Loucy (cell line): ENCODE data around the gene ATAD3C.
"Not testable (repeated sequence)": the region's sequence is repeated elsewhere in the genome, so short reads cannot be mapped to it uniquely, and the experiment has no call there.

Experiments used
- H2AFZ ChIP-seq: fragments of 200-600 bp; sonication (generic); 2 replicates; pipeline ENCODE4 v1.6.0; 2016; ENCODE audit warnings: antibody characterized with exemption, mild to moderate bottlenecking, low read length, moderate library complexity
- H3F3A ChIP-seq: fragments of 200-600 bp; 2 replicates; pipeline ENCODE4 v1.6.0; 2016; ENCODE audit warnings: antibody characterized with exemption, low read depth, mild to moderate bottlenecking
- H3K27me3 ChIP-seq: fragments of 200-600 bp; sonication (generic); 2 replicates; pipeline ENCODE4 v1.6.1; 2014; ENCODE audit warnings: low read length, mild to moderate bottlenecking; ENCODE audit not compliant: insufficient read depth, poor library complexity, severe bottlenecking
- H3K36me3 ChIP-seq: fragments of 200-600 bp; sonication (generic); 2 replicates; pipeline ENCODE4 v1.6.1; 2016; ENCODE audit warnings: low read length; ENCODE audit not compliant: insufficient read depth
- H3K4me1 ChIP-seq: fragments of 200-600 bp; sonication (generic); 2 replicates; pipeline ENCODE4 v1.5.1; 2014; ENCODE audit warnings: low read length, mild to moderate bottlenecking; ENCODE audit not compliant: insufficient read depth, poor library complexity, severe bottlenecking
- H3K4me2 ChIP-seq: fragments of 200-600 bp; sonication (generic); 2 replicates; pipeline ENCODE4 v1.6.0; 2014; ENCODE audit warnings: antibody characterized with exemption, low read length, low read depth, mild to moderate bottlenecking; ENCODE audit not compliant: poor library complexity, severe bottlenecking
- H3K4me3 ChIP-seq: fragments of 200-600 bp; sonication (generic); 2 replicates; pipeline ENCODE4 v1.5.1; 2014; ENCODE audit warnings: low read length, mild to moderate bottlenecking, mixed read lengths; ENCODE audit not compliant: poor library complexity, severe bottlenecking
- H3K79me2 ChIP-seq: fragments of 200-600 bp; sonication (generic); 2 replicates; pipeline ENCODE4 v1.6.1; 2014; ENCODE audit warnings: low read length; ENCODE audit not compliant: insufficient read depth
- H3K9ac ChIP-seq: fragments of 200-600 bp; sonication (generic); 2 replicates; pipeline ENCODE4 v1.6.0; 2014; ENCODE audit warnings: mild to moderate bottlenecking, low read depth, low read length, moderate library complexity; ENCODE audit not compliant: poor library complexity, severe bottlenecking
- H3K9me2 ChIP-seq: fragments of 200-600 bp; sonication (generic); replicated peaks from 2 replicates; pipeline ENCODE4 v1.6.1; 2016; ENCODE audit warnings: low read depth, low read length, mixed read lengths
- H3K9me3 ChIP-seq: fragments of 200-600 bp; sonication (generic); 2 replicates; pipeline ENCODE4 v1.6.1; 2014; ENCODE audit warnings: mild to moderate bottlenecking, antibody characterized with exemption, low read length, low read depth; ENCODE audit not compliant: insufficient read depth
- H4K20me1 ChIP-seq: fragments of 200-600 bp; sonication (generic); 2 replicates; pipeline ENCODE4 v1.6.0; 2014; ENCODE audit warnings: antibody characterized with exemption, low read length, mild to moderate bottlenecking; ENCODE audit not compliant: insufficient read depth, poor library complexity, severe bottlenecking
- CTCF ChIP-seq: fragments of 200-600 bp; sonication (generic); conservative IDR thresholded peaks from 2 replicates; pipeline ENCODE4 v1.5.1; 2014; ENCODE audit warnings: mild to moderate bottlenecking, antibody characterized with exemption, low read length
- EZH2phosphoT487 ChIP-seq: fragments of 200-600 bp; IDR thresholded peaks from 2 replicates; pipeline ENCODE4 v1.6.1; 2018; ENCODE audit warnings: antibody characterized with exemption, mild to moderate bottlenecking, moderate library complexity, borderline replicate concordance

The ATAD3C gene

GRCh38 chr1:1451696-1452364 is 2.3 kb downstream of the ATAD3C start:
- H3K4me2 ChIP-seq: no peak overlapping the region
- H3K36me3 ChIP-seq: no peaks in the 10 kb centered on the region
- no peak overlapping the region for H3K4me3 ChIP-seq
- TF ChIP-seq EZH2phosphoT487 (no peak), CTCF (no peak)
- no peaks in the 10 kb centered on the region for H3K9me2 ChIP-seq
- no peaks in the 10 kb centered on the region for H4K20me1 ChIP-seq
- no peaks in the 10 kb centered on the region for H3K4me1 ChIP-seq
- no peaks in the 10 kb centered on the region for H3K27me3 ChIP-seq
- no peak overlapping the region for H3K9ac ChIP-seq
- H3F3A ChIP-seq: no peaks in the 10 kb centered on the region
- H2AFZ ChIP-seq: no peak overlapping the region
- H3K79me2 ChIP-seq: no peaks in the 10 kb centered on the region
- no peaks in the 10 kb centered on the region for H3K9me3 ChIP-seq

GRCh38 chr1:1452365-1452739 is 2.9 kb downstream of the ATAD3C start:
- H3F3A ChIP-seq, H4K20me1 ChIP-seq, H3K9me3 ChIP-seq, H3K9me2 ChIP-seq, H3K4me3 ChIP-seq, H3K9ac ChIP-seq, H3K27me3 ChIP-seq, H2AFZ ChIP-seq, H3K79me2 ChIP-seq, H3K36me3 ChIP-seq, H3K4me1 ChIP-seq, H3K4me2 ChIP-seq: not testable (repeated sequence)

- no peaks in the 10 kb centered on the region for H3K9me2 ChIP-seq
- H3F3A ChIP-seq: no peaks in the 10 kb centered on the region
- no peaks in the 10 kb centered on the region for H3K36me3 ChIP-seq
- H4K20me1 ChIP-seq: no peaks in the 10 kb centered on the region
- H3K79me2 ChIP-seq: no peaks in the 10 kb centered on the region
- H3K9ac ChIP-seq: no peak overlapping the region
- no peaks in the 10 kb centered on the region for H3K9me3 ChIP-seq
- no peak overlapping the region for H3K4me3 ChIP-seq
- no peak overlapping the region for H3K4me2 ChIP-seq
- no peak for TF ChIP-seq CTCF
- no peak for TF ChIP-seq EZH2phosphoT487
- H3K27me3 ChIP-seq: no peaks in the 10 kb centered on the region
- no peaks in the 10 kb centered on the region for H3K4me1 ChIP-seq
- no peak overlapping the region for H2AFZ ChIP-seq
Measured at GRCh38 chr1:1452882-1453281, 3.4 kb downstream of the ATAD3C start.

GRCh38 chr1:1454286-1455056 is 5.0 kb downstream of the ATAD3C start:
- H3K79me2 ChIP-seq, H3K36me3 ChIP-seq, H3K4me3 ChIP-seq, H4K20me1 ChIP-seq, H3K27me3 ChIP-seq, H3F3A ChIP-seq, H3K9me3 ChIP-seq, H3K4me1 ChIP-seq, H3K9me2 ChIP-seq, H3K4me2 ChIP-seq, H3K9ac ChIP-seq, H2AFZ ChIP-seq: not testable (repeated sequence)
